ENCODE data around the gene PRRC2B.

The PRRC2B gene

DNA sequence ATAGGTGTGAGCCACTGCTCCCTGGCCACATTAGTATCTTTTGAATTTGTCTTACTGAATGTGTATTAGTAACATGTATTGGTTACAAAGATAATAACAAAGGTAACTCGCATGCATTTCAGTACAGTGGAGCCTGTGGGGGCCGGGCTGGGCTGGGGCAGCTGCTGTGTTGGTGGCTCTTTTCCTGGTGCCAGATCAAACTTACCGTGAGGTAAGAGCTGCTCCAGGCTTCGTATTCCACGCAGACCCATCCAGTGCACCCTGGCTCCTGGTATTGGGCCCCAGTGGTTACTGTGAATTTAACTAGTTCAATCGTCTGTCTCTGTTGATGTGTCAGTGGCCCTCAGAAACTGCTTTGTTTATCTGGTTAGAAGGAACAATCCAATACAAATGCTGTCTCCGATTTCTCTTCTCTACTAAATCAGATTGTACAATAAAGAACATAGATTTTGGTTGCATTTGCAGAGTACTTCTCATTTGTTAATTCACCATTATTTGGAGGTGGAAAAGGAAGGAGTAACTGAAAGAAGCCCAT lies 15.6 kb downstream of the PRRC2B start:
- DNase-seq (ENCODE audit: low spot score): no peak

DNA sequence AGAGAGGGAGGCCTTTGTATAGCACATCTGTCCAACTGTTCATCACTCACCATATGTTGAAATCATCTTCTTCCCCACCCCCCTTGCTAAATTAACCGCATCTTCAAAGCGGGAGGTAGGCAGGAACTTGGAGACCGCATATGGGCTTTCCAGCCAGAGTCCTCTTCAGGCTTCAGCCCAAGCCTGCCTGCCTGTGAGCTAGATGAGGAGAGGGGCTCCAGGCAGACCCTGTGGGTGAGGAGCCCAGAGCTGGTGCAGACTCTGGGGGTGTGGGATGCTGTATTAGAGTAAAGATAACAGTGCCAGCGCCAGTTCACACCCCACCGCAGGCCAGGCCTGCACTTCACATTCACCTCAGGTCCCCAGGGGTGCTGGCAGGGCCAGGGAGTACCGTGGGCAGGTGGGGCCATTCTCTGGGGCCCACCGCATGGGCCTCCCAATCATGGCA lies 16.2 kb downstream of the PRRC2B start:
- DNase-seq (ENCODE audit: low spot score): peak; percentile 51

DNA sequence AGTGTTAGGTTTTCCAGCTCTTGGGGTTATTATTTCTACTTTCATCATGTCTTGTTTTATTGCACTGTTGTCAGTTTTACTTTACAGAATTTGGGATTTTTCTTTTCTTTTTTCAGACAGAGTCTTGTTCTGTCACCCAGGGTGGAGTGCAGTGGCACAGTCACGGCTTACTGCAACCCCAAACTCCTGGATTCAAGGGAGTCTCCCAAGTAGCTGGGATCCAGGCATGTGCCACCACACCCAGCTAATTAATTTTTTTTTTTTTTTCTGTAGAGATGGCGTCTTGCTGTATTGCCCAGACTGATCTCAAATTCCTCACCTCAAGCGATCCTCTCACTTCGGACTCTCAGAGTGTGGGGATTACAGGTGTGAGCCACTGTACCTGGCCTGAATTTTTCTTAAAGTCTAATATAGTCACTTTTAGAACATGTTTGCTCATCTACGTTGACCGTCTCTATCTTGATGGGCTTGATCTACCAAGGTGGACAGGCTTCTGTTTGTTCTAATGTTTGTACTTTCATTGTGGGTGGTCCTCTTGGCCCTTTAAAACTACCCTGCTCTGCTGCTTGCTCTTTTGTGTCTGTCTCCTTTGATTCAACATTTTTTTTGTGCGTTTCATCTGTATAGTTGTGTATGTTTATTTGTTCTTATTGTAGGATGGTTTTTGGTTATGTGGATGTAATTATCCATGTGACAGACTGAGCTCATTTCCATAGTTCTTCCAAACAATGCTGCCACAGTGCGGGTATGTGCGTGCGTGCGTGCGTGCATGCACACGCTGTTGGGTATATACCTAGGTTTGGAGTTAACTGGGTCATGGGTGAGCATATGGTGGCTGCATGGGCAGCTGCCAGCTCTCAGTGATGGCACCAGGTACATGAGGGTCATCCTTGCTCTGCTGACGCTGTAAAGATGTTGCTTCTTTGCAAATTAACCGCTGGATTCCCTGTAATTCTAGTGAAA lies 18.1 kb downstream of the PRRC2B start:
- DNase-seq (ENCODE audit: low spot score): no peak

DNA sequence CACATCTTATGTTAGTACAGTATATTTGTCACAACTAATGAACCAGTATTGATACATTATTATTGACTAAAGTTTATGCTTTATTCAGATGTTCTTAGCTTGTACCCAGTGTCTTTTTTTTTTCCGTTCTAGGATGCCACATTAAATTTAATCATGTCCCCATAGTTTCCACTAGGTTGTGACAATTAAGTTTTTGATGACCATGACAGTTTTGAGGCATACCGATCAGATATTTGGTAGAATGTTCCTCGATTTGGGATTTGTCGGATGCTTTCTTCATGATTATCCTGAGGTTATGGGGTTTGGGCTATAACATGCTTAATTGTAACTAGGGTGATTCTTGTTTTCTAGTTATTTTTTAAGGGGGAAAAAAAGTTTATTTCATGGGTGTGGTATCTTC lies 22.6 kb downstream of the PRRC2B start:
- DNase-seq (ENCODE audit: low spot score): no peak

DNA sequence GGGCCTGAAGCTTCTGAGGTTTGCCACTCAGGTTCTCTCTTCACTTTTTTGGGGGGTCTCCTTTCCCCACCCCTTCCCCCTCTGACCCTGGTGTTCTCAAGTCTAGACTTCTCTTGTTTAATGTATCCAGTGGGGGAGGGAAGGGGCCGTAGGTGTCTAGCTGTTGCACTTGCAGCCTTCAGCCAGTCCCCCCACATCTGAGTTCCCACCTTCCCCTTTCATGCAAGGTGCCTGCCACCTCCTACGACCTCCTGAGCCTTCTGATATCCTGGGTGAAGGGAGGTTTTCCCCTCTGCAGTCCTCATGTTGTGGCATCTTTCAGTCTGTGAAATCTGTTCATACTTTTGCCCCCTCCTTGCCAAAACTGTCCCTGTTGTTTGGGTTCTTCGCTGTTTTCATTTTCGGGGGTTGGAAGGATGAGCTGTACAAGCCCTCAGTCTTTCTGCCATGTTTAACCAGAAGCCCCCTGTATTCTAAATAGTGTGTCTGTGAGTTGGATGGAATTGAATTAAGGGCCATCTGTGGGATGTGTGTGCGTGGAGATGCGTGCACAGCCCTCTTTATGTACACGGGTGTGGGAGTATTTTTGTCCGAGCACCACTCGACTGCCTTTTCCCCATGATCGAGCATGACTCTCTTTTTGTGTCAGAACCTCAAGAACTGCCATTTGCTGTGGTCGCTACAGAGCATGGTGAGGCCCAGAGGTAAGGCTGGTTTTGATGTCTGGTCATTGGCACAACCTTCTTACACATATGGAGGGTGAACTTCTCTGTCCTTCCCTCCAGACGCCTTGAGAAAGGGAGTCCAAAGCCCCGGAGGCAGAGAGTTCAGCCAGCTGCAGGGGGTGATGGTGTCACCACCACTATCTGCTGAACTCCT lies 23.6 kb downstream of the PRRC2B start:
- DNase-seq (ENCODE audit: low spot score): no peak

DNA sequence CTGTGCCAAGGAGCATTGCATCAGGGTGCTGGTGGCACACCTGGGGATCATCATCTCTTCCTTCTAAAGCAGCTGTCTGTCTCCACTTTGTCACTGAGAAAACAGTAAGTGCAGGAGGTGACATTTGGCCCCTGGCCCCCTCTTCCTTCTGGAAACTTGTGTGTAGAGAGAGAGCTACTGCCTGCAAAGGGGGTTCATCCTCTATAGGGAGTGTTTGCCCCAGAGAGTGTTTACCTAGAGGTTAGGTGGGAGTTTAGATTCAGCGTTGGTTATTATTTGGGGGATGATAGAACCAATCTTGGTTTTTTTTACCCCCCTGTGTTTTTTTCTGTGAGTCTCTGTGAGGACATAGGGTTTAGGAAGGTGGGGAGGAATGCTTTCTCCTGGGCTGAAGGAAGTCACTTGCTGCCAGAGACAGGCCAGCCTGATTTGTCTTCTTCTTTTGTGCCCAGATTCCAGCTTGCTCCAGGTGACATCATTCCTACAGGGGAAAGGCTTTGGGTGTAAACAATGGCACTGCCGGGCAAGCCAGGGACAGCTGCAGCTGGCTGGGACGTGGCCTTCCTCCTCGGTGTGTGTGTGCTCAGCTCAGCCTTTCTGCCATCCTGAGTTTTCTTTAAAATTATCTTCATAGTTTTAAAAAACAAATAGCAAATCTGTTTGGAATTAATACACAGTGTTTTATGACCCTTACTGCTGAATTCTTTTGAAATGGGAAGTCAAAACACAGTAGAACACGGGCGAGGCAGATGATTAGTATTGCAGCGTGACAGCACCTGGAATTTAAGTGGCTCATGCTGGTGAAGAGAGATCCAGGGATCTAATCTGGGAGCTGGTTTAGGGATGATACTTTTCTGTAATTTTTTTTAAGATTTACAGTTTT lies 24.5 kb downstream of the PRRC2B start:
- no peak for DNase-seq (ENCODE audit: low spot score)

DNA sequence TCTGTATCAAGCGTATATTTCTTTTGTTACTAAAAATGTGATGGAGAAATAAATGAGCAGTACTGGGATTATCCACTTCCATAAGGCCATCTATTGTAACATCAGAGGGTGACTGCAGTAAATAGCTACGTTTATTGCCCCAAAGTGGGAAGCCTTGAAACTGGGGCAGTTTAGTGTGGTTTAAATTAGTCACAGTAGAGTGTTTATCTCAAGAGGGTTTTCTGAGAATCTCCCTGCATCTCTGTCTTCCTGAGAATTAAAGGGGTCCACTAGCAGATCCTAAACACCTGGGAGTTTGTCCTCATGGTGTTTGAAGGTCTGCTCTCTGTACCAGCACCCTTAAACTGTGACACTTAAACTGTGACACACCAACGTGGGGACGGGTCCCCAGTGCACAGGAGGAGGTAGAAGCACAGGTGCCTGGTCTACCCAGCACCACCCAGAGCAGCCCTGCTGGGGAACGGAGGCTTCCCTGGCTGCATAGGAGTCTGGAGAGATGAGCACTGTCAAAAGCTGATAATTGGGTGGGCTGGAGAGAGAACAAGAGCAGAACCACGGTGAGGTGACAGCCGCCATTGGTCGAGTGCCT lies 25.2 kb downstream of the PRRC2B start:
- no peak for DNase-seq (ENCODE audit: low spot score)

DNA sequence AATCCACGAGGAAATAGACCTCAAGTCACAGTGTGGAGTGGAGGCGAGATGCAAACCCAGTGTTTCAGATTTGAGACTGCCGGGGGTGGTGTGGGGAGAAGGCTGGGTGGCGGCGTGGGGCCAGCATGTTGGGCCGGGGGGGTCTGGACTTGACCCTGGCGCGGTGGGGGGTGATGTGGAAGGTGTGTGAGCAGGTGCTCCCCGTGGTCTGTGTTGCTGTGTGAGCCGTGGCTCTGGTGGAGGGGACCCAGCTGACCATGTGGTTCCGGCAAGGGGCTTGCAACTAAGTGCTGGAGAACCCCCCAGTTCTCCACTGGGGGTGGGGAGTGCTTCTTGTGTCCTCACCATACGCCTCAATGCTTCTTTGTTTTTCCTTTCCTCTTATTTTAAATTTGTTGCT lies 25.8 kb downstream of the PRRC2B start:
- DNase-seq (ENCODE audit: low spot score): no peak

DNA sequence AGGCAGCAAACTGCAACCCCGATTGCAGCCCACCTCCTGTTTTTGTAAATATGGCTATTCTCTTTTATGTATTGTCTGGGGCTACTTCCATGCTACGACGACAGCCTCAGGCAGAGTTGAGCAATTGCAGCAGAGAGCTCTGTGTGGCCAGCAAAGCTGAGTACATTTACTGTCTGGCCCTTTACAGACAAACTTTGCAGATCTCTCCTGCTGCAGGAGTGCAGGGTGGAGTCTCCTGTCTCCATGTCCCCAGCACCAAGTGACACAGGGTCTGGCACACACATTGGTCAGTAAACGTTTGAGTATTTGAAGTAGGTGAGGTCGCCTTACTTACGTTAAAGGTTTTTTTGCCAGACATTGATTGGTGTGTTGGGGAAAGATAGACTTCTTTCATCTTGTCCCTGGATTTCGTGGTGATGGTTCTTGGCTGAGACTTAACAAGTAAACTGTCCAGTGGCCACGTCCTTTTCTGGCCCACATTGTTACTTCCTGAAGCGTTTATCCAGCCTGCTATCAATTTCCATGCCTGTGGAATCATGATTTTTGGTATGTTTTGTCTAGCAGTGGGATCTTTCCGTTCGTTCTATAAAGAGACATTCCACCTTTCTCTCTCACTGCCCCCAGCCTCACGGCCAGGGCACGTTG lies 27.2 kb downstream of the PRRC2B start:
- no peak for DNase-seq (ENCODE audit: low spot score)

DNA sequence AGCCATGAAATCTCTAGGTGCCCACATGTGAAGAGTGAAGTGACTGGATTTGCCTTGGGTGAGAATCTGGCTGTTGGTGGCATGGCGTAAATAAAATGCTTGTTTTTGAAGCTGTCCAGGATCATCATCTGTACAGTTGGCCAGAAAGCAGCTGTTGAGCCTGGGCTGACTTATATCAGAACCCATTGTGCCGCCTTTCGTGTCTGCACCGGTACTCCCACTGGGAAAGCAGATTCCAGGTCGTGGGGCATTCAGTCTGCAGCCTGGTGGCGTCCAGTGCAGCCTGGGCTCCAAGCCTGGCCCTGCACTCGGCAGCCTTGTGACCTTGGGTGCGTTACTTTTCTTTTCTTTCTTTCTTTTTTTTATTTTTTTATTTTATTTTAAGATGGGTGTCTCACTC lies 27.8 kb downstream of the PRRC2B start:
- DNase-seq (ENCODE audit: low spot score): no peak

DNA sequence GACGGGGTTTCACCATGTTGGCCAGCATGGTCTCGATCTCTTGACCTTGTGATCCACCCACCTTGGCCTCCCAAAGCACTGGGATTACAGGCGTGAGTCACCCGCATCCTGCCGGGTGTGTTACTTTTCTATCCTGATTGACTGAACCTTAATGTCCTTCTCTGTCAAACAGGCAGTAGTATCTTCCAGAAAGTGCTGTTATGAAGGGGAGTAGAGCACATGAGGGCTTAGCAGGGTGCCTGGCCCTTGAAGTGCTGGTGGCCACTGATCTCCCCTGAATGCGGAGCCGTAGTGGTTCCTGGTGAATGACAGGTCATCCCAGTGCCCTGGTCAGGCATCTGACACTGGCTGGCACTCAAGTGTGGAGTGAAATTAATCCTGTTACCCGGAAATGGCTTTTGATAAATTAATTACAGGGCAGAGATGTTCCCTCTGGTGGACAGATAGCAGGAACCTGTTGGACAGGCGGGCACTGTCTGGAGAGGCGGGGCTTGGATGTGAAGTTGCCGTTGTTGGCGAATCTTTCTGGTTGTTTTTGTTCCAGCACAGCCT lies 28.4 kb downstream of the PRRC2B start:
- DNase-seq (ENCODE audit: low spot score): no peak

DNA sequence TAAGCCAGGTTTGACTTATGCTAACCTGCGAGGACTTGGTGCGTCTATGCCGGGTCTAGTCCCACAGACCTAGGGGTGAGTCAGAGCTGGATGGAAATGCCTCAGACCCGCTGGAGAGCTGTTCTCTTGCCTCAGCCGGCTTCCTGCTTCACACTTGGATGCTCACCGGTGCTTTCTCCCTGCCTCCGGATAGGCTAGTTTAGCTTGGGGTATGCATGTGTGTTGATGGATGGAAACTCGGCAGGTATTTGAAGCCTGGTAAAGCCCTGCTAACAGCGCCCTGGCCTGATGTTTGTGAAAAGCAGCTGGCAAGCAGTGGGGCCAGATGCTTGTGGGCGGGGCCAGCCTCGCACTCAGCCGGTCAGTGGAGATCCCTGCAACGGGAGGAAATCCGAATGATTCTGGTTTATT lies 29.3 kb downstream of the PRRC2B start:
- no peak for DNase-seq (ENCODE audit: low spot score)

DNA sequence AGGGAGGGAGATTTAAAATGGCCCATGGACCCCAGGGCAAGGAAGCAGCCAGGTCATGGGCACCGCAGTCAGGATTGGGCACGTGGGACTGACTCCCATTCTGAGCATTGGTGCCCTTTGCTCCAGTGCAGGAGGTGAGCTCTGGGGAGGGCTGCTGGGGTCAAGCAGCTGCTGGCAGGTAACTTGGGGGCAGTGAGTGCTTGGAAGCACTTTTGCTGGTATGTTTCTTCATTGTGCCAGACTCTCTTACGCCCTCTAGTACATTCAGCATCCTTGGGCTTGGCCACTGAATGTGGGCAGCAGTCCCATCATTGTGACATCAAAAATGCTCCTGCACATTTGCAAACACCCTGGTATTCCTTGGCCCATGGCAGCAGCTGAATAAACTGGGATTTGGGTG lies 32.7 kb downstream of the PRRC2B start:
- no peak for DNase-seq (ENCODE audit: low spot score)

DNA sequence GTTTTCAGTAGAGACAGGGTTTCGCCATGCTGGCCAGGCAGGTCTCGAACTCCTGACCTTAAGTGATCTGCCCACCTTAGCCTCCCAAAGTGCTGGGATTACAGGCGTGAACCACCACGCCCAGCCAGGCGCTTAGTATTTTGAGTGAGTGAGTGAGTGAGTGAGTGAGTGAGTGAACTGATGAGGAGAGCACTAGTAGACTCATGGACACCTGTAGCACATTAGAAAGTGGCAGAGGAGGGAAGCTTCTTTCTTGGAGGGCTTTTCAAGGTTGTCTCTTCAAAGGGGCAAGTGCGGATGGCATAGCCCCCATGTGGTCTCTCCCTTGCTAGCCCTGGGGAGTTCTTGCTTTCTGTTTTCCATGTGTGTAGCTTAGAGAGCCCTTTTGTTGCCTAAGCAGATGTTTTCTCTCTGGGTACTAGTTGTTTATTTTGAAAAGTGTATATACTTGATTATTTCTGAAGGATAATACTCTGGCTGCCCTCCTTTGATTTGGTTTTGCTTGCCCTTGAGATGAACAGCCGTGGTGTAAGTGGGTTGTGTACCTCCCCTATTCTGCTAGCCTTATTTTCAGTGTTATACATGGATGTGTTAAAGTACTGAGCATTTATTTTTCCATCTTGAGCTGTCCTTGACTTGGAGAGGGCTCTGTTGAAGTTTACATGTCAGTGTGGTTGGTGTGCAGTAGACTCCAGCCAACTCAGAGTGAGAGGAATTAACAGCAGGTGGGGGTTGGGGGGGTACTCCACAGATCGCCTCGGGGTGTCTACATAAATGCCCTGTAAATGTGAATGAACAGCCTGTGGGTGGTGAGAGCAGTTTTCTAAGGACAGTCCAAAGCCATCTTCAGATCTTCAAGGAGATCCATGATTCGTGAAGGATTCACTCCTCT lies 35.5 kb downstream of the PRRC2B start:
- no peak for DNase-seq (ENCODE audit: low spot score)

DNA sequence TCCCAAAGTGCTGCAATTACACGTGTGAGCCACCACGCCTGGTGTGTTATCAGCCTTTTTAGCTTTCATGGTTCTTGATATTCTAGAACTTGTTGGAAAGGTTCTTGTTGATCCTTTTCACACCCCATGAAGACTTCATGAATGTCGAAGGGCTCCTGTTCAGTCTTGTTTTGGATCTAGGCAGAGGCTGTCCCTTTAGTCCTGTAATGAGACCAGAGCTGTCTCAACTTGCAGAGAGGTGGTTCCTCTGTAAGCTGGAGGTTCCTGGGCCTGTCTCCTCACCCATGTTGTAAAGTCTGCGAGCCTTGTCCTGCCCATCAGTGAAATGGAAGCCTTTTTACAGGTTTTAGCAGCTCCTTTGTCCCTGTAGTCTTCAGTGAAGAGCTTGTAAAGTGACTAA lies 38.2 kb downstream of the PRRC2B start:
- no peak for DNase-seq (ENCODE audit: low spot score)

DNA sequence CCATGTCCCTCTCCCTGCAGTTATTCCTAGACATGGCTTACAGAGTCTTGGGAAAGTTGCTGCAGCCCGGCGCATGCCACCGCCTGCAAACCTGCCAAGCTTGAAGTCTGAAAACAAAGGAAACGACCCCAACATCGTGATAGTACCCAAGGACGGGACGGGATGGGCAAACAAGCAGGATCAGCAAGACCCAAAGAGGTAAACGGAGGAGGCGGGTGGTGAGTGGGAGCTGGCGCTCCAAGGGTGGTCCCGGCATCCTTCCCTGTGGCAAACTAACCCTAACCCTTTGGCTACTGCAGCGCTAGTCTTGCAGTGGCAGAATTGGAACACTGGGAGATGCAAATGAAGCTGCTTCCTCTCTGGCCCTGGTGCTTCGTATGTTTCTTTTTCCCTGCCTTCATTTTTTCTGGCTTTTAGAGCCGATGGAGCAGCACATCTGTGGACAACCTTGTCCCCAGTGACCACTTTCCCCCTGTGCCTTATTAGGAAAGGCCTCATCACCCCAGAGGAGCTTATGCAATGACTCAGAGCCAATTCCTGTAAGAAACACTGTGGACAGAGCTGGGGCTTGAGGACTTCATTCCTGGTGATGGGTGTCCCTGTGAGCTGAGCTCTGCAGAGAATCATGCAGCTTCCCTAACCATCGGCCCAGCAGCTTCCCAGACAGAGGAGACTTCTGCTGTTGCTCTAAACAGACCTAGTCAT lies 38.9 kb downstream of the PRRC2B start:
- DNase-seq (ENCODE audit: low spot score): no peak

DNA sequence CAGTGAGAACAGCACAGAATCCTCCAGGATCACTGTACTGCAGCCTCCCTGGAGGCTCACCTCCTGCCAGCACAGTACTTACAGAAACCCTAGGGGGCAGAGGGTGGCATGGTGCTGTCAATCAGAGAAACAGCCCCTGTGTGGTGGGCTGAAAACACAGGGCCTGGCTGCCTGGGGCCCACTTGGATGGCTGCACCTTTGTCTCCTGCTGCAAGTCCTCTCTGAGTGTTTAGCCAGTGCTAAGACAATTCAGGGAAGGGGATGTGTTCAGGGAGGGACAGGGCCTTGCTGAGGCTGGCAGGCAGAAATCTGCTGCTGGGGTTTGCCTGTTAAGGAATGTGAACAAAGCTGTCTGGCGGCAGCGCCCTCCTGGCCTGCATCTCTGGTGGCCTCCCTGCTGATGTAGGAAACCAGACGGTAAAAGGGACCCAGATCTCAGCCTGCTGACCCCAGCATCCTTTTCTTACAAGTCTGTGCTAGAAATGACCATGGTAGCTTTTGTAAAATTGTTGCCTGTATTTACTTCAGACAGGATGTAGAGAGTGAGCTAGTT lies 39.5 kb downstream of the PRRC2B start:
- DNase-seq (ENCODE audit: low spot score): no peak

DNA sequence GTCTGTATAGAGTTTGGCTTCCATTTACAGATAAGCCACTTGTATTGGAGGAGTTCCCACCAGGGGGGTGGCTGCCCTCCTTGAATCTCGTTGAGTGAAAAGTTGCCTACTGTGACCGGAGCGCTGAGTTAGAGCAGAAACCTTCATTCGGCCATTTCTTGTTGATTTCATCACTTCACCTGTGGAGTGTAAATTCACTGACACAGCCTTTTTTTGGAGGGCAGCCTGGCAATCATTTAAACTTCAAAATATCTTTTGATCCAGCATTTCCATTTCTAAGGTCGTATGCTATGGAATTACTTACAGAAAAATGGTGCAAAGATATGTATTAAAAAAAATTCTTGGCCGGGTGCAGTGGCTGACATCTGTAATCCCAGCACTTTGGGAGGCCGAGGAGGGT lies 40.8 kb downstream of the PRRC2B start:
- DNase-seq (ENCODE audit: low spot score): no peak
